Common myeloid progenitor, CD34-positive (primary cell): ENCODE data around the gene OSBPL3.
A peak's percentile ranks its signal among the peaks of the same experiment; 100 is the strongest.

Source experiments
- CTCF ChIA-PET: fragments of 350-600 bp; sonication (Branson Sonifier 250); formaldehyde crosslinking; loops from one replicate; lab custom pipeline; 2021; ENCODE audit warnings: antibody characterized with exemption; lab: Charles Lee
- POLR2A ChIA-PET: fragments of 350-600 bp; sonication (Branson Sonifier 250); formaldehyde crosslinking; loops from one replicate; lab custom pipeline; 2021; ENCODE audit warnings: antibody characterized with exemption; lab: Charles Lee
- DNase-seq, 3 donors: peaks; one replicate each; pipeline versions ENCODE4 v3.0.0 to v3.0.0-alpha.2; 2013
- H3K27ac ChIP-seq, 2 experiments: 1 replicate in 1 of 2; 2 replicates in 1 of 2; pipeline ENCODE4 v1.7.0; 2013; ENCODE audit warnings: inconsistent platforms in 2 of 2, low read length in 2 of 2, mild to moderate bottlenecking in 2 of 2, low read depth in 1 of 2, moderate library complexity in 1 of 2; ENCODE audit not compliant: severe bottlenecking in 2 of 2, insufficient read depth in 1 of 2, poor library complexity in 1 of 2
- H3K27me3 ChIP-seq, 5 experiments: replicated peaks in 2 of 5; 1 replicate in 3 of 5; 2 replicates in 2 of 5; pipeline versions ENCODE4 v1.6.1 to v1.7.0; 2013; ENCODE audit warnings: low read length in 4 of 5, mild to moderate bottlenecking in 2 of 5, moderate library complexity in 2 of 5, inconsistent platforms in 1 of 5; ENCODE audit not compliant: insufficient read depth in 5 of 5, control insufficient read depth in 4 of 5
- H3K36me3 ChIP-seq, 4 experiments: 1 replicate in 2 of 4; 2 replicates in 2 of 4; pipeline versions ENCODE4 v1.6.1 to v1.7.0; 2013; ENCODE audit warnings: low read length in 3 of 4, control low read depth in 1 of 4, mild to moderate bottlenecking in 1 of 4; ENCODE audit not compliant: control insufficient read depth in 4 of 4, insufficient read depth in 4 of 4
- H3K4me1 ChIP-seq, 4 experiments: 1 replicate in 3 of 4; 2 replicates in 1 of 4; pipeline versions ENCODE4 v1.6.1 to v1.7.1; 2013; ENCODE audit warnings: low read length in 3 of 4, mild to moderate bottlenecking in 3 of 4, control low read depth in 1 of 4, inconsistent platforms in 1 of 4, moderate library complexity in 1 of 4; ENCODE audit not compliant: control insufficient read depth in 4 of 4, insufficient read depth in 4 of 4; ENCODE audit errors: control extremely low read depth in 1 of 4
- H3K4me3 ChIP-seq, 7 experiments: 1 replicate in 4 of 7; 2 replicates in 3 of 7; pipeline versions ENCODE4 v1.5.1 to v1.7.0; 2013; ENCODE audit warnings: mild to moderate bottlenecking in 7 of 7, low read length in 6 of 7, moderate library complexity in 6 of 7, inconsistent platforms in 2 of 7, low read depth in 2 of 7, control low read depth in 1 of 7; ENCODE audit not compliant: insufficient read depth in 4 of 7, control insufficient read depth in 1 of 7; ENCODE audit errors: extremely low read depth in 1 of 7
- H3K9me3 ChIP-seq, 5 experiments: 1 replicate in 4 of 5; 2 replicates in 1 of 5; pipeline versions ENCODE4 v1.6.1 to v1.7.1; 2013; ENCODE audit warnings: low read length in 4 of 5, mild to moderate bottlenecking in 2 of 5, inconsistent platforms in 1 of 5, low read depth in 1 of 5, moderate library complexity in 1 of 5; ENCODE audit not compliant: control insufficient read depth in 4 of 5, insufficient read depth in 2 of 5; ENCODE audit errors: control extremely low read depth in 1 of 5
- WGBS: methylation state at CpG from one replicate; pipeline ENCODE4 v1.1.5; 2013; ENCODE audit not compliant: insufficient coverage; 5-methylcytosine and 5-hydroxymethylcytosine counted together

Gene OSBPL3

GRCh38 chr7:24821045-24821753, 158.8 kb downstream of the OSBPL3 start:
- 13% methylated on average over 6 of the region's 9 CpGs for WGBS
- Histone ChIP-seq H3K4me1 (peaks cover 6 to 37% (median 34%) of the 10 kb centered on the region in 4 experiments), H3K27ac (peak overlapping the region; percentile 18 to 52), H3K36me3 (peaks cover 2 to 27% (median 17%) of the 10 kb centered on the region in 4 experiments), H3K27me3 (no peaks in the 10 kb centered on the region), H3K4me3 (peak overlapping the region in 3 of 7 experiments; percentile 12 to 63 (median 28)), H3K9me3 (no peaks in the 10 kb centered on the region)
- DNase-seq: peak; percentile 90 to 98 (median 97)
- POLR2A ChIA-PET: interaction anchor here (0.6 to 1.2 kb wide), 4 partner anchors 113 to 272 kb away, joined by 3 to 4 read pairs (median 4); no protein-coding TSS in a partner anchor
- CTCF ChIA-PET: interaction anchor here (0.7 to 4.3 kb wide), 34 partner anchors 9 to 277 kb away, joined by 3 to 42 read pairs (median 4); partner anchors contain the start of gene OSBPL3

GRCh38 chr7:24820730-24821044, 159.3 kb downstream of the OSBPL3 start:
- DNase-seq: no peak
- Histone ChIP-seq H3K36me3 (peaks cover 2 to 25% (median 19%) of the 10 kb centered on the region in 4 experiments), H3K9me3 (no peaks in the 10 kb centered on the region), H3K4me3 (peak overlapping the region in 2 of 7 experiments; percentile 12), H3K27ac (peak overlapping the region; percentile 18 to 52), H3K27me3 (no peaks in the 10 kb centered on the region), H3K4me1 (peaks cover 6 to 32% (median 30%) of the 10 kb centered on the region in 4 experiments)
- POLR2A ChIA-PET: interaction anchor here (0.9 to 1.2 kb wide), 3 partner anchors 159 to 273 kb away, joined by 3 to 4 read pairs (median 3); no protein-coding TSS in a partner anchor
- CTCF ChIA-PET: interaction anchor here (0.7 to 4.3 kb wide), 32 partner anchors 9 to 278 kb away, joined by 3 to 42 read pairs (median 6); partner anchors contain the start of gene OSBPL3

GRCh38 chr7:24819916-24820689, 159.9 kb downstream of the OSBPL3 start:
- Histone ChIP-seq H3K9me3 (no peaks in the 10 kb centered on the region), H3K4me3 (peak overlapping the region in 1 of 7 experiments; percentile 12), H3K27me3 (no peaks in the 10 kb centered on the region), H3K36me3 (peaks cover 2 to 29% (median 23%) of the 10 kb centered on the region in 4 experiments), H3K27ac (no peak overlapping the region), H3K4me1 (peaks cover 6 to 26% (median 24%) of the 10 kb centered on the region in 4 experiments)
- peak; percentile 73 to 80 (median 77) for DNase-seq
- POLR2A ChIA-PET: interaction anchor here (1.0 to 1.2 kb wide), 2 partner anchors 159 to 161 kb away, joined by 3 to 4 read pairs; no protein-coding TSS in a partner anchor
- 28% methylated on average over 5 of the region's 11 CpGs for WGBS
- CTCF ChIA-PET: interaction anchor here (0.6 to 4.3 kb wide), 31 partner anchors 8 to 278 kb away, joined by 3 to 42 read pairs (median 6); partner anchors contain the start of gene OSBPL3

- Histone ChIP-seq H3K4me3 (no peak overlapping the region), H3K4me1 (peaks cover 6 to 24% (median 21%) of the 10 kb centered on the region in 4 experiments), H3K36me3 (peaks cover 7 to 36% (median 30%) of the 10 kb centered on the region in 4 experiments), H3K27me3 (no peaks in the 10 kb centered on the region), H3K27ac (no peak overlapping the region), H3K9me3 (no peaks in the 10 kb centered on the region)
- CTCF ChIA-PET: interaction anchor here (1.3 to 4.5 kb wide), 5 partner anchors 10 to 277 kb away, joined by 3 to 26 read pairs (median 3); no protein-coding TSS in a partner anchor
- POLR2A ChIA-PET: no interaction called here
- no peak for DNase-seq
- 77% methylated on average over 4 of the region's 4 CpGs for WGBS
Measured at GRCh38 chr7:24817339-24817738, 162.6 kb downstream of the OSBPL3 start.

GRCh38 chr7:24816868-24817267, 163.1 kb downstream of the OSBPL3 start:
- DNase-seq: no peak
- ChIA-PET CTCF (interaction anchor here (0.6 to 4.5 kb wide), 8 partner anchors 10 to 281 kb away, joined by 3 to 26 read pairs (median 3); no protein-coding TSS in a partner anchor), POLR2A (no interaction called here)
- 100% methylated on average over 3 of the region's 3 CpGs for WGBS
- Histone ChIP-seq H3K27ac (no peak overlapping the region), H3K4me3 (no peak overlapping the region), H3K4me1 (peaks cover 6 to 21% (median 19%) of the 10 kb centered on the region in 4 experiments), H3K27me3 (no peaks in the 10 kb centered on the region), H3K36me3 (peaks cover 7 to 36% (median 30%) of the 10 kb centered on the region in 4 experiments), H3K9me3 (no peaks in the 10 kb centered on the region)

GRCh38 chr7:24812305-24812945, 167.6 kb downstream of the OSBPL3 start:
- Histone ChIP-seq H3K27me3 (no peaks in the 10 kb centered on the region), H3K36me3 (peaks cover 9 to 58% (median 33%) of the 10 kb centered on the region in 4 experiments), H3K4me3 (no peak overlapping the region), H3K4me1 (no peaks in the 10 kb centered on the region), H3K9me3 (no peaks in the 10 kb centered on the region), H3K27ac (no peak overlapping the region)
- ChIA-PET POLR2A (interaction anchor here (0.6 kb wide), 1 partner anchor 159 kb away, joined by 5 read pairs; no protein-coding TSS in a partner anchor), CTCF (interaction anchor here (0.6 to 9.1 kb wide), 30 partner anchors 9 to 298 kb away, joined by 3 to 174 read pairs (median 4); no protein-coding TSS in a partner anchor)
- peak; percentile 24 to 60 (median 37) for DNase-seq
- 69% methylated on average over 4 of the region's 4 CpGs for WGBS
